Astrocyte (in vitro differentiated cells and primary cell): ENCODE data around the gene THBS1. TPM values are rescaled to one million over a fixed set of nuclear protein-coding genes. Genes with fewer than 3 reads are reported as not detected.
A peak's percentile ranks its signal among the peaks of the same experiment; 100 is the strongest.

ENCODE experiments used
- DNase-seq: peaks from one replicate; pipeline ENCODE4 v3.0.0-alpha.2; 2010; ENCODE audit warnings: low read depth
- FAIRE-seq: peaks from 2 replicates; lab custom pipeline; 2011; peaks lifted over from hg19 to GRCh38; lab: Jason Lieb, UNC
- H2AFZ ChIP-seq: 2 replicates; pipeline ENCODE4 v1.6.0; 2012; ENCODE audit warnings: low read depth, low read length, inconsistent platforms
- H3K27ac ChIP-seq: 2 replicates; pipeline ENCODE4 v1.5.1; 2011; ENCODE audit warnings: low read depth, low read length, inconsistent platforms
- H3K27me3 ChIP-seq: 2 replicates; pipeline ENCODE4 v1.6.0; 2011; ENCODE audit warnings: low read length, inconsistent platforms; ENCODE audit not compliant: insufficient read depth
- H3K36me3 ChIP-seq: 2 replicates; pipeline ENCODE4 v1.5.1; 2011; ENCODE audit warnings: low read length, inconsistent platforms; ENCODE audit not compliant: insufficient read depth
- H3K4me1 ChIP-seq: 2 replicates; pipeline ENCODE4 v1.5.1; 2011; ENCODE audit warnings: low read length, inconsistent platforms; ENCODE audit not compliant: insufficient read depth
- H3K4me2 ChIP-seq: 2 replicates; pipeline ENCODE4 v1.6.0; 2012; ENCODE audit warnings: low read length, inconsistent platforms
- H3K4me3 ChIP-seq: 2 replicates; pipeline ENCODE4 v1.5.1; 2011; ENCODE audit warnings: low read depth, mild to moderate bottlenecking, low read length, inconsistent platforms; ENCODE audit not compliant: insufficient read depth
- H3K79me2 ChIP-seq: 2 replicates; pipeline ENCODE4 v1.6.0; 2012; ENCODE audit warnings: mild to moderate bottlenecking, low read length, inconsistent platforms; ENCODE audit not compliant: insufficient read depth
- H3K9ac ChIP-seq: 2 replicates; pipeline ENCODE4 v1.6.0; 2012; ENCODE audit warnings: mild to moderate bottlenecking, low read length, inconsistent platforms
- H3K9me3 ChIP-seq: 2 replicates; pipeline ENCODE4 v1.5.1; 2012; ENCODE audit warnings: low read depth, mild to moderate bottlenecking, low read length, inconsistent platforms; ENCODE audit not compliant: insufficient read depth
- H4K20me1 ChIP-seq: 2 replicates; pipeline ENCODE4 v1.6.0; 2012; ENCODE audit warnings: low read length, inconsistent platforms; ENCODE audit not compliant: insufficient read depth
- H3K27ac Mint-ChIP-seq: one replicate; pipeline ENCODE4 v1.8.0; 2021; ENCODE audit warnings: mild to moderate bottlenecking, mixed read lengths; ENCODE audit not compliant: unreplicated experiment
- H3K27me3 Mint-ChIP-seq: one replicate; pipeline ENCODE4 v1.8.0; 2021; ENCODE audit warnings: low read depth, mixed read lengths; ENCODE audit not compliant: unreplicated experiment
- H3K36me3 Mint-ChIP-seq: one replicate; pipeline ENCODE4 v1.8.0; 2021; ENCODE audit warnings: low read depth, mixed read lengths; ENCODE audit not compliant: unreplicated experiment
- H3K4me1 Mint-ChIP-seq: one replicate; pipeline ENCODE4 v1.8.0; 2021; ENCODE audit warnings: low read depth, mixed read lengths; ENCODE audit not compliant: unreplicated experiment
- H3K4me3 Mint-ChIP-seq: one replicate; pipeline ENCODE4 v1.8.0; 2021; ENCODE audit warnings: mild to moderate bottlenecking, moderate library complexity, mixed read lengths; ENCODE audit not compliant: unreplicated experiment
- H3K9me3 Mint-ChIP-seq: one replicate; pipeline ENCODE4 v1.8.0; 2021; ENCODE audit warnings: mild to moderate bottlenecking, mixed read lengths; ENCODE audit not compliant: unreplicated experiment
- CTCF ChIP-seq: IDR thresholded peaks from 2 replicates; pipeline ENCODE4 v1.5.1; 2011; ENCODE audit warnings: low read depth, mild to moderate bottlenecking, inconsistent platforms, low read length, moderate library complexity; ENCODE audit not compliant: insufficient read depth
- EZH2 ChIP-seq: IDR thresholded peaks from 2 replicates; pipeline ENCODE4 v1.6.1; 2012; ENCODE audit warnings: mild to moderate bottlenecking, low read length, inconsistent platforms; ENCODE audit not compliant: insufficient read depth
- total RNA-seq: library from RNA; stranded (reverse); gene quantifications from 2 replicates; pipeline ENCODE4 v1.2.1, GENCODE V29; 2021

THBS1 gene
- total RNA-seq, 1 donor from 2014 or later: 720 TPM

- Mint-ChIP-seq H3K9me3 (no peaks in the 10 kb centered on the region), H3K27ac (peak overlapping the region; percentile 42), H3K27me3 (no peaks in the 10 kb centered on the region), H3K4me3 (no peak overlapping the region), H3K4me1 (peaks cover 32% of the 10 kb centered on the region), H3K36me3 (peaks cover 6% of the 10 kb centered on the region)
- no peak for TF ChIP-seq EZH2
- peak; percentile 4 for TF ChIP-seq CTCF
- DNase-seq: peak; percentile 83
- H3K4me3 ChIP-seq: no peak overlapping the region
- no peak overlapping the region for H3K9ac ChIP-seq
- no peaks in the 10 kb centered on the region for H4K20me1 ChIP-seq
- no peak overlapping the region for H3K4me2 ChIP-seq
- H3K4me1 ChIP-seq: peaks cover 22% of the 10 kb centered on the region
- H2AFZ ChIP-seq: no peak overlapping the region
- no peaks in the 10 kb centered on the region for H3K27me3 ChIP-seq
- no peaks in the 10 kb centered on the region for H3K36me3 ChIP-seq
- H3K79me2 ChIP-seq: no peaks in the 10 kb centered on the region
- H3K27ac ChIP-seq: peak overlapping the region; percentile 21
- no peaks in the 10 kb centered on the region for H3K9me3 ChIP-seq
- no peak for FAIRE-seq
Measured at GRCh38 chr15:39631357-39631756, 50.5 kb downstream of the THBS1 start.

GRCh38 chr15:39638041-39638440 lies 57.2 kb downstream of the THBS1 start:
- Mint-ChIP-seq H3K4me1 (peaks cover 13% of the 10 kb centered on the region), H3K36me3 (no peaks in the 10 kb centered on the region), H3K27ac (no peak overlapping the region), H3K9me3 (no peaks in the 10 kb centered on the region), H3K27me3 (no peaks in the 10 kb centered on the region), H3K4me3 (no peak overlapping the region)
- H3K4me3 ChIP-seq: no peak overlapping the region
- H3K27me3 ChIP-seq: no peaks in the 10 kb centered on the region
- H3K4me2 ChIP-seq: no peak overlapping the region
- no peak overlapping the region for H3K9ac ChIP-seq
- FAIRE-seq (no peak), DNase-seq (no peak)
- no peaks in the 10 kb centered on the region for H4K20me1 ChIP-seq
- H3K36me3 ChIP-seq: no peaks in the 10 kb centered on the region
- no peak overlapping the region for H2AFZ ChIP-seq
- H3K9me3 ChIP-seq: no peaks in the 10 kb centered on the region
- H3K4me1 ChIP-seq: peaks cover 17% of the 10 kb centered on the region
- no peak overlapping the region for H3K27ac ChIP-seq
- TF ChIP-seq EZH2 (no peak), CTCF (no peak)
- H3K79me2 ChIP-seq: no peaks in the 10 kb centered on the region

- DNase-seq: no peak
- H3K79me2 ChIP-seq: no peaks in the 10 kb centered on the region
- no peaks in the 10 kb centered on the region for H3K36me3 ChIP-seq
- H3K27ac ChIP-seq: no peak overlapping the region
- H3K4me1 Mint-ChIP-seq: peaks cover 13% of the 10 kb centered on the region
- no peaks in the 10 kb centered on the region for H3K27me3 ChIP-seq
- no peak for FAIRE-seq
- H3K9ac ChIP-seq: no peak overlapping the region
- no peak overlapping the region for H3K4me3 ChIP-seq
- H3K9me3 Mint-ChIP-seq: no peaks in the 10 kb centered on the region
- no peaks in the 10 kb centered on the region for H3K27me3 Mint-ChIP-seq
- no peaks in the 10 kb centered on the region for H3K36me3 Mint-ChIP-seq
- no peak overlapping the region for H2AFZ ChIP-seq
- H3K4me2 ChIP-seq: no peak overlapping the region
- H3K4me1 ChIP-seq: peaks cover 17% of the 10 kb centered on the region
- no peak overlapping the region for H3K4me3 Mint-ChIP-seq
- H4K20me1 ChIP-seq: no peaks in the 10 kb centered on the region
- H3K27ac Mint-ChIP-seq: no peak overlapping the region
- no peaks in the 10 kb centered on the region for H3K9me3 ChIP-seq
- no peak for TF ChIP-seq CTCF
- TF ChIP-seq EZH2: no peak
Measured at GRCh38 chr15:39639037-39639436, 58.2 kb downstream of the THBS1 start.
